ENCODE data around the gene IZUMO1R. TPM values are rescaled to one million over a fixed set of nuclear protein-coding genes. Genes with fewer than 3 reads are reported as not detected.
"Not testable (repeated sequence)": the region's sequence is repeated elsewhere in the genome, so short reads cannot be mapped to it uniquely, and the experiment has no call there.

Gene IZUMO1R
- total and polyA plus RNA-seq, 5 experiments from 2014 or later: not detected

- ATAC-seq: no peak
- no peak for DNase-seq
- Mint-ChIP-seq H3K27ac (no peak overlapping the region), H3K4me1 (no peaks in the 10 kb centered on the region), H3K36me3 (no peaks in the 10 kb centered on the region), H3K9me3 (peaks cover 0 to 11% (median 0%) of the 10 kb centered on the region in 9 donors), H3K4me3 (no peak overlapping the region), H3K27me3 (peaks cover 1 to 11% (median 6%) of the 10 kb centered on the region in 5 donors)
- POLR2A ChIA-PET: no interaction called here
Observed at GRCh38 chr11:94330789-94331188, 26.4 kb downstream of the IZUMO1R start.

DNA sequence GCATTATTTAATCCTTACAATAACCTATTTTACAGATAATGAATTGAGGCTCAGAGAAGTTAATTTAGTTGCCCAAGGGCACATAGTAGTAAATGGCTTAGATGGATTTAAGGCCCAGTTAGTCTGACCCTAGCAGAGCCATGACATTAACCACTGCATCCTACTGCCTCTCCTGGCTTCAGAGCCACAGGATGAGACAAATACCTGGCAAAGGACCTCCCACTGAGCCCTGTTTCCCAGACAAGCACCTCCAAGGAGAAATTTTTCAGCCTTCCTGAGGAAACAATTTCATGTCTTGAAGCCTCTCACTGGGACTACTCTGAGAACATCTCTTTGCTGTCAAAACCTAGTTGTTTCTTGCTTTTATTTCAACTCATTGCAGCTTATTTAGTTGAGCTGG is 28.4 kb downstream of the IZUMO1R start:
- H3K4me1 Mint-ChIP-seq: no peaks in the 10 kb centered on the region
- ATAC-seq (no peak), DNase-seq (no peak)
- no peak overlapping the region for H3K4me3 Mint-ChIP-seq
- H3K36me3 Mint-ChIP-seq: peaks cover 0 to 7% (median 0%) of the 10 kb centered on the region in 3 donors
- POLR2A ChIA-PET: no interaction called here
- peaks cover 8 to 31% (median 17%) of the 10 kb centered on the region in 5 donors for H3K27me3 Mint-ChIP-seq
- peaks cover 0 to 2% (median 0%) of the 10 kb centered on the region in 9 donors for H3K9me3 Mint-ChIP-seq
- no peak overlapping the region for H3K27ac Mint-ChIP-seq

- no peak overlapping the region for H3K27ac Mint-ChIP-seq
- no peak overlapping the region for H3K4me3 Mint-ChIP-seq
- no peaks in the 10 kb centered on the region for H3K4me1 Mint-ChIP-seq
- POLR2A ChIA-PET: no interaction called here
- peaks cover 0 to 14% (median 3%) of the 10 kb centered on the region in 9 donors for H3K9me3 Mint-ChIP-seq
- peaks cover 0 to 14% (median 0%) of the 10 kb centered on the region in 3 donors for H3K36me3 Mint-ChIP-seq
- peaks cover 7 to 20% (median 15%) of the 10 kb centered on the region in 5 donors for H3K27me3 Mint-ChIP-seq
- ATAC-seq (no peak), DNase-seq (no peak)
Observed at GRCh38 chr11:94336033-94336432, 31.7 kb downstream of the IZUMO1R start.

- Mint-ChIP-seq H3K4me3 (no peak overlapping the region), H3K27ac (no peak overlapping the region), H3K4me1 (no peaks in the 10 kb centered on the region), H3K36me3 (peaks cover 0 to 14% (median 0%) of the 10 kb centered on the region in 3 donors), H3K27me3 (peaks cover 7 to 20% (median 13%) of the 10 kb centered on the region in 5 donors), H3K9me3 (peaks cover 0 to 14% (median 3%) of the 10 kb centered on the region in 9 donors)
- ATAC-seq (no peak), DNase-seq (no peak)
- POLR2A ChIA-PET: no interaction called here
Observed at GRCh38 chr11:94338651-94339050, 34.3 kb downstream of the IZUMO1R start.

GRCh38 chr11:94342250-94342649 is 37.9 kb downstream of the IZUMO1R start:
- H3K9me3 Mint-ChIP-seq: peaks cover 0 to 14% (median 3%) of the 10 kb centered on the region in 9 donors
- ATAC-seq: no peak
- no peak overlapping the region for H3K27ac Mint-ChIP-seq

DNA sequence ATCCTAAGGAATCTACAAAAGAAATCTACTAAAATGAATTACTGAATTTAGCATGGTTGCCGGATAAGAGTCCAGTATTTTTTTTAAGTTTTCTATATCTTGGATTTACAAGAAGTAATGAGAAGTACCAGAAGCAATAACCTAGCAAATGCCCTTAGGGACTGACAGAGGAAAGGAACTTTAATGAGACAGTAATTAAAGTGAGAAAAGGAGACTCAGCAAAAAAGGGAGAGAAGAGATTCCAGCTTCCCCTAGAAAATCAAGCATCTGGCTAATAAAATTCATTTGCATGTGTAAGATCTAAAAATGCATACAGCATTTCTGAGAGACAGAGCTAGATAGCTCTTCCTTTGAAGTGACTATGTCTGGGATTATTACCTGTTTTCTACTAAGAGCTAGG is 39.1 kb downstream of the IZUMO1R start:
- POLR2A ChIA-PET: no interaction called here
- no peak overlapping the region for H3K27ac Mint-ChIP-seq
- DNase-seq (no peak), ATAC-seq (no peak)
- no peak overlapping the region for H3K4me3 Mint-ChIP-seq
- peaks cover 0 to under 1% (median 0%) of the 10 kb centered on the region in 3 donors for H3K36me3 Mint-ChIP-seq
- H3K9me3 Mint-ChIP-seq: peaks cover 0 to 6% (median 2%) of the 10 kb centered on the region in 9 donors
- peaks cover 0 to 17% (median 4%) of the 10 kb centered on the region in 5 donors for H3K27me3 Mint-ChIP-seq
- no peaks in the 10 kb centered on the region for H3K4me1 Mint-ChIP-seq

More at GRCh38 chr11:94342250-94342649, 37.9 kb downstream of the IZUMO1R start:
- Mint-ChIP-seq H3K4me3 (no peak overlapping the region), H3K27me3 (peaks cover under 1 to 10% (median 5%) of the 10 kb centered on the region in 5 donors), H3K36me3 (peaks cover 0 to 8% (median 0%) of the 10 kb centered on the region in 3 donors), H3K4me1 (no peaks in the 10 kb centered on the region)
- POLR2A ChIA-PET: no interaction called here
- DNase-seq: no peak

- H3K36me3 Mint-ChIP-seq, POLR2A ChIA-PET, H3K4me1 Mint-ChIP-seq, H3K4me3 Mint-ChIP-seq, ATAC-seq, H3K27ac Mint-ChIP-seq, DNase-seq, H3K9me3 Mint-ChIP-seq: not testable (repeated sequence)
- H3K27me3 Mint-ChIP-seq: peaks cover 0 to 32% (median 4%) of the 10 kb centered on the region in 5 donors
Observed at GRCh38 chr11:94346311-94346710, 41.9 kb downstream of the IZUMO1R start.

GRCh38 chr11:94350850-94351563 is 46.6 kb downstream of the IZUMO1R start:
- not testable (repeated sequence) for ATAC-seq, H3K36me3 Mint-ChIP-seq

More at GRCh38 chr11:94350850-94351563, 46.6 kb downstream of the IZUMO1R start:
- peaks cover 9 to 59% (median 14%) of the 10 kb centered on the region in 5 donors for H3K27me3 Mint-ChIP-seq
- H3K4me3 Mint-ChIP-seq, H3K27ac Mint-ChIP-seq, DNase-seq, H3K4me1 Mint-ChIP-seq, POLR2A ChIA-PET, H3K9me3 Mint-ChIP-seq: not testable (repeated sequence)

Other genes starting within 250 kb of the IZUMO1R start
- gene PANX1, start 175.7 kb upstream of the IZUMO1R start, total RNA-seq: 1 to 10 TPM; 6.2 to 6.4 TPM
- gene PANX1, start 175.7 kb upstream of the IZUMO1R start, polyA plus RNA-seq: 1 to 10 TPM; 4.6 to 8.7 (median 7.8) TPM
- gene GPR83, start 96.8 kb downstream of the IZUMO1R start, total RNA-seq: under 1 TPM; 0.11 to 0.29 TPM
- under 1 TPM in 1 of 3 donors, not detected in 2; 0.14 TPM for gene GPR83, start 96.8 kb downstream of the IZUMO1R start, polyA plus RNA-seq
- gene MRE11, start 189.3 kb downstream of the IZUMO1R start, total RNA-seq: 10 to 100 TPM; 38.8 to 43.5 TPM
- gene MRE11, start 189.3 kb downstream of the IZUMO1R start, polyA plus RNA-seq: 10 to 100 TPM; 10.3 to 15.8 (median 11.2) TPM
- 10 to 100 TPM; 61.3 to 64.1 TPM for gene ANKRD49, start 189.4 kb downstream of the IZUMO1R start, total RNA-seq
- gene ANKRD49, start 189.4 kb downstream of the IZUMO1R start, polyA plus RNA-seq: 10 to 100 TPM; 26.6 to 44.9 (median 30.9) TPM
- not detected for gene C11orf97, start 207.9 kb downstream of the IZUMO1R start, total RNA-seq
- not detected for gene C11orf97, start 207.9 kb downstream of the IZUMO1R start, polyA plus RNA-seq
- 1 to 10 TPM; 5.5 to 5.6 TPM for gene FUT4, start 239.3 kb downstream of the IZUMO1R start, total RNA-seq
- 1 to 10 TPM; 1.2 to 1.6 (median 1.2) TPM for gene FUT4, start 239.3 kb downstream of the IZUMO1R start, polyA plus RNA-seq

Data from naive thymus-derived CD8-positive, alpha-beta T cell (primary cell).